Mucosa of stomach (tissue), 1 donor: ENCODE measurements around the gene GLDC.
"Not testable (repeated sequence)": the region's sequence is repeated elsewhere in the genome, so short reads cannot be mapped to it uniquely, and the experiment has no call there.

Experiments
- H3K27me3 ChIP-seq: one replicate; pipeline ENCODE4 v1.7.0; 2013; ENCODE audit warnings: mild to moderate bottlenecking, low read length; ENCODE audit not compliant: control insufficient read depth, insufficient read depth
- H3K36me3 ChIP-seq: one replicate; pipeline ENCODE4 v1.7.0; 2013; ENCODE audit warnings: low read length; ENCODE audit not compliant: control insufficient read depth, insufficient read depth
- H3K4me1 ChIP-seq: one replicate; pipeline ENCODE4 v1.7.0; 2013; ENCODE audit warnings: mild to moderate bottlenecking, low read length; ENCODE audit not compliant: control insufficient read depth, insufficient read depth
- H3K4me3 ChIP-seq: one replicate; pipeline ENCODE4 v1.7.0; 2013; ENCODE audit warnings: low read length
- H3K9ac ChIP-seq: one replicate; pipeline ENCODE4 v1.7.0; 2013; ENCODE audit warnings: mild to moderate bottlenecking, low read length, moderate library complexity
- H3K9me3 ChIP-seq: one replicate; pipeline ENCODE4 v1.7.0; 2013; ENCODE audit warnings: mild to moderate bottlenecking, low read length, moderate library complexity; ENCODE audit not compliant: control insufficient read depth
- donor health status: Pancreatic carcinoma.

Gene GLDC

DNA sequence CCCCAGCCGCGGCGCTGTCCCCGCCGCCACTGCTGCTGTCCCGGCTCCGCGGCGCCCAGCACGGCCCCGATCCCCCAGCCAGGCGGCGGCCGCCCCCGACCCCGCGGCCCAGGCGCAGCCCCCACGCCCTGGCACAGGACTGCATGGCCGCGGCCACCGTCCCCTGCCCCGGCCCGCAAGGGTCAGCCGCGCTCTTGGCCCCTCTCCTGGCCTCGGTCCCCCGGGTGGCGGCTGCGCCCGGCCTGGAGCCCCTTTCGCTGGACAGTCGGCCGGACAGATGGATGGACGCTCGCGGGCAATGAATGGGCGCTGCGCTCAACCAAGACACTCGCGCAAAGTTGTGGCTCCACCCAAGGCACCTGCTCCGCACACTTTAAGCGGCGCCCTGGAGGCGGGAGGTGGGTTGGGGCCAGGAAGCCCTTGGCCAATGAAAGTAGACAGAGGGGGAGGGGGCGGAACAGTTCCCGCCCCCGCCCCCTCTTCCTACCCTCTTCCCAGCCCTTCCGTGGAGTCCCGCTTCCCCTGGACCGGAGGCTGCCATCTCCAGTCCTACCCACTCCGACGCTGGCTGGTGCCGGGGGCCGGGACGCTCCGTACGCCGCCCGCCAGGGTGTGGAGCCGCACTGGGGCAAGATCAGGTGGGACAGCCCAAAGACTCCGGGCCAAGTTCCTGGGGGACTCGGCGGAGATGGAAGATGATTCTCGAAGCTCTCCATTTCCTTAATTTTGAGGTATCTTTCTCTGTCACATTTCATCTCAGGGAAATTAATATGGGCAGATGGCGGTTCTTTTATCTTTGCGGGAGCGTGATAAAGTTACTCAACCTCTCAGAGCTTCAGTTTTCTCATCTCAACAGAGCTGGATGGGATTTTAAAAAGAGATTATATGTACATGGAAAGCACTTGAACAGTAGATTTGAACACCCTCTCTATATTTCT lies at the start of gene GLDC:
Gene GLDC, minus strand, starts transcription at position 375 of the 938 bp plus-strand sequence. Its CDS starts 230 bp downstream, at position 145.
- peaks cover 9% of the 10 kb centered on the region for H3K4me1 ChIP-seq
- no peaks in the 10 kb centered on the region for H3K9me3 ChIP-seq
- H3K4me3 ChIP-seq = peak within 1 kb of the TSS; percentile 19
- peaks cover 41% of the 10 kb centered on the region for H3K27me3 ChIP-seq
- H3K9ac ChIP-seq = no peak within 1 kb of the TSS
- H3K36me3 ChIP-seq = no peaks in the 10 kb centered on the region

DNA sequence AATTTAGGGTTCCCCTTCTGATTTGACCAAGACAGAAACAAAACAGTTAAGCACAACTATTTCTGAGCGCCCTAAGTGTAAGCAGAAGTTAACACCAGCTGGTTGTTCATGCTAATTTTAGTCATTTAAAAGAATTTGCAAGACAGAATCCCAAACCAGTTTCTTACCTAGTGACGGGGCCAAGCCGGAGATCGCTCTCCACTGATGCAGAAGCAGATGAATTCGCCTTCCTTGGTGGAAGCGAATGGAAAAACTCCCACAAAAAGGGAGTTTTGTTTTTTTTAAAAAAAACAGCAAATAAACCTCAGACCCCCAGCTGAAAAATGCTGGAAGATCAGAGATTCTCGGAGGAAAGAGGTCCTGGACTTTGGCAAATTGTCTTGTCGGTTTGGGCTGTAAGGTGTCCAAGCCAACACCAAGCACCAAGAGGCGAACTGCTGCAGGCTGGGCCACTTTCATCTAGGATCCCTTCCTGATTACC lies 47.4 kb upstream of the GLDC start:
- Histone ChIP-seq H3K27me3 (no peaks in the 10 kb centered on the region), H3K36me3 (no peaks in the 10 kb centered on the region), H3K9ac (no peak overlapping the region), H3K4me3 (no peak overlapping the region), H3K4me1 (peaks cover 5% of the 10 kb centered on the region), H3K9me3 (no peaks in the 10 kb centered on the region)

DNA sequence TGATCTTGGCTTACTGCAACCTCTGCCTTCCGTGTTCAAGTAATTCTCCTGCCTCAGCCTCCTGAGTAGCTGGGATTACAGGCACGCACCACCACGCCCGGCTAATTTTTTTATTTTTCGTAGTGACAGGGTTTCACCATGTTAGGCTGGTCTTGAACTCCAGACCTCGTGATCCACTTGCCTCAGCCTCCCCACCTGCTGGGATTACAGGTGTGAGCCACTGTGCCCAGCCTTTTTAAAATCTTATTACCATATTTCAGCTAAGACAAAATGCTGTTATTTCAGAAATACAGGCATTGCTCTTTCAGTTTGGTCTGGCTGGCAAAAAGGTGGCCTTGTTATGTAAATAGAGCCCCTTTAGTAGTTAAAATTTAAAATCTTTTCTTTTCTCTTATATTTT lies 46.9 kb upstream of the GLDC start:
- Histone ChIP-seq H3K4me1 (peaks cover 5% of the 10 kb centered on the region), H3K27me3 (no peaks in the 10 kb centered on the region), H3K4me3 (no peak overlapping the region), H3K9me3 (no peaks in the 10 kb centered on the region), H3K9ac (no peak overlapping the region), H3K36me3 (no peaks in the 10 kb centered on the region)

DNA sequence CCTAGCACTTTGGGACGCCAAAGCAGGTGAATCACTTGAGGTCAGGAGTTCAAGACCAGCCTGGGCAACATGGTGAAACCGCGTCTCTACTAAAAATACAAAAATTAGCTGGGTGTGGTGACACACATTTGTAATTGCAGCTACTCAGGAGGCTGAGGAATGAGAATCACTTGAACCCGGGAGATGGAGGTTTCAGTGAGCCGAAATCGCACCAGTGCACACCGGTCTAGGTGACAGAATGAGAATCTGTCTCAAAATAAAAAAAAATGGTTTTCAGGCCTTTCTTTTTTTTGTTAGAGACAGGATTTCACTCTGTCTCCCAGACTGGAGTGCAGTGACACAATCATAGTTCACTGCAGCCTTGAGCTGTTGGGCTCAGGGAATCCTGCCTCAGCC lies 45.1 kb upstream of the GLDC start:
- H3K27me3 ChIP-seq, H3K4me1 ChIP-seq, H3K9ac ChIP-seq, H3K9me3 ChIP-seq, H3K4me3 ChIP-seq, H3K36me3 ChIP-seq: not testable (repeated sequence)

DNA sequence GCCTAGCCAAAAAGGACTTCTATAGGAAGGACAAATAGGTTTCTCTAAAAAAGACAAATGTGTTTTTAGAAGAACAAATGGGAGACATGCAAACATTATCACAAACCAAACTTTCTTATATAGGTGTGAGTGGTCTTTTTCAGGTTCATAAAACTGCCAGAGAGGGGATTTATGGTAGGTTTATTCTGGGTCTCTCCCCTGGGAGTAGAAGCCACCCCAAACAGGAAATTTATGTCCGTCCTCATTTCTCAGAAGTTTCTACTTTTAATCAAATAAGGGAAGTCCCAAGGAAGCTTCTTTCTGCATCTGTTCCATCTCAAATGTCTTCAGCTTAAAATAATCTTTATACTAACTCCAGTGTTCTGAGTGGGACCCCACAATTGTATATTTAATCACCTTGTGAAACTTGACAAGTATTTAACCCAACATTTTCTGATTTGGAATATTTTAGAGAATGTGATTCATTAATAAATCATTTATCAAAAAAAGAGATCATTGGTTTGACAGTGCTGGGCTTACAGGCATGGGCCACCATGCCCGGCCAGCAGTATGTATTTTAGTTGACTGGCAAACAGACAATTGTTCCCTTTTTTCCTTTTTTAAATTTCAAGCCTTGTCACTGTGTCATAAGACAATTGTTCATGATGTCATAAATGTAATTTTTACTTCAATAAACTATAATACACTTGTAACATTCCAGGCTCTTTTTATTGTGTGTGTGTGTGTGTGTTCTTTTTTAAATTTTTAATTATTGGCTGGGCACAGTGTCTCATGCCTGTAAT lies 44.6 kb upstream of the GLDC start:
- Histone ChIP-seq H3K36me3 (no peaks in the 10 kb centered on the region), H3K27me3 (no peaks in the 10 kb centered on the region), H3K9ac (no peak overlapping the region), H3K9me3 (no peaks in the 10 kb centered on the region), H3K4me3 (no peak overlapping the region), H3K4me1 (no peaks in the 10 kb centered on the region)

DNA sequence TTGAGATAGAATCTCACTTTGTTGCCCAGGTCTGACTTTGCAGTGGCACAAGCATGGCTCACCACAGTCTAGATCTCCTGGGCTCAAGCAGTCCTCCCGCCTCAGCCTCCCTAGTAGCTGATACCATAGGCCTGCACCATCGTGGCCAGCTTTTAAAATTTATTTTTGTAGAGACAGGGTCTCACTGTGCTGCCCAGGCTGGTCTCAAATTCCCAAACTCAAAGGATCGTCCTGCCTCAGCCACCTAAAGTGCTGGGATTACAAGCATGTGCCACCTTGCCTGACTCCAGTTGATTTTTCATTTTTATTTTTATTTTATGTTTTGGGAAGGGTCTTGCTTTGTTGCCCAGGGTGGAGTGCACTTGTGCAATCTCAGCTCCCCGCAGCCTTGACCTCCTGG lies 41.7 kb upstream of the GLDC start:
- Histone ChIP-seq H3K4me3 (no peak overlapping the region), H3K4me1 (peaks cover 5% of the 10 kb centered on the region), H3K9me3 (no peaks in the 10 kb centered on the region)

DNA sequence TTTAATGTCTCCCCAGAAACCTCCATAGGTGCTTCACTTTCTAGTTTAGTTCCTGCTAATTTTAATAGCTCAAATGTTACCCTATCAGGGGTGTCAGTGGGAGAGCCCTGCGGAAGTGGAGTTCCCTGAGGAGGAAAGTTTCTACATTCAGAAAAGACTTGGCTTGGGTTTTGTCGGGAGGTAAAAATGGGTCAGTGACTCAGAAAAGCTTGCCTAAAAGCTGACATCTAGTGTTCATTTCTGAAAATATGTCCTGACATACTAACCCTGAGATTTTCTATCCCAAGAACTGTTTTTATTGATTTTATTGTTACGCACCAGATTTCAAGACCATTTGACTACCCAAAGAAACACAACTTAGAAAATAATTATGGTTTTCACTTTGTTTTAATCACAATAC lies 40.9 kb upstream of the GLDC start:
- H3K27me3 ChIP-seq = no peaks in the 10 kb centered on the region
- no peak overlapping the region for H3K4me3 ChIP-seq
- H3K36me3 ChIP-seq = no peaks in the 10 kb centered on the region
- H3K9me3 ChIP-seq = no peaks in the 10 kb centered on the region
- peaks cover 5% of the 10 kb centered on the region for H3K4me1 ChIP-seq
- no peak overlapping the region for H3K9ac ChIP-seq

More for the DNA sequence above, 41.7 kb upstream of the GLDC start:
- Histone ChIP-seq H3K9ac (no peak overlapping the region), H3K36me3 (no peaks in the 10 kb centered on the region), H3K27me3 (no peaks in the 10 kb centered on the region)

DNA sequence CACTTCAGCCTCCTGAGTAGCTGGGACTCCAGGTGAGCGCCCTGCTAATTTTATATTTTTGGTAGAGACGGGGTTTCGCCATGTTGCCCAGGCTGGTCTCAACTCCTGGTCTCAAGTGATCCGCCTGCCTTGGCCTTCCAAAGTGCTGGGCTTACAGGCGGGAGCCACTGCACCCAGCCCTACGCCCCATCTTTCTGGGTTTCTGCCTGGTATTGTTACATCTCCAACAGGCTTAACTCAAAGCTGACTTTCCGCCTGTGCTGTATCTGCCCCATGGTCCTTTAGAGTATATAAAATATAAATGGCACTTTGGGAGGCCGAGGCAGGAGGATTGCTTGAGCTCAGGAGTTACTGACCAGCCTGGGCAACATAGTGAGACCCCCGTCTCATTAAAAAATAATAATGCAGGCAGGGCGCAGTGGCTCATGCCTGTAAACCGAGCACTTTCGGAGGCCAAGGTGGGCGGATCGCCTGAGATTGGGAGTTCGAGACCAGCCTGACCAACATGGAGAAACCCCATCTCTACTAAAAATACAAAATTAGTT lies 36.5 kb upstream of the GLDC start:
- Histone ChIP-seq H3K9ac (peak overlapping the region; percentile 96), H3K36me3 (no peaks in the 10 kb centered on the region), H3K4me3 (peak overlapping the region; percentile 93), H3K9me3 (no peaks in the 10 kb centered on the region), H3K27me3 (no peaks in the 10 kb centered on the region), H3K4me1 (peaks cover 5% of the 10 kb centered on the region)

DNA sequence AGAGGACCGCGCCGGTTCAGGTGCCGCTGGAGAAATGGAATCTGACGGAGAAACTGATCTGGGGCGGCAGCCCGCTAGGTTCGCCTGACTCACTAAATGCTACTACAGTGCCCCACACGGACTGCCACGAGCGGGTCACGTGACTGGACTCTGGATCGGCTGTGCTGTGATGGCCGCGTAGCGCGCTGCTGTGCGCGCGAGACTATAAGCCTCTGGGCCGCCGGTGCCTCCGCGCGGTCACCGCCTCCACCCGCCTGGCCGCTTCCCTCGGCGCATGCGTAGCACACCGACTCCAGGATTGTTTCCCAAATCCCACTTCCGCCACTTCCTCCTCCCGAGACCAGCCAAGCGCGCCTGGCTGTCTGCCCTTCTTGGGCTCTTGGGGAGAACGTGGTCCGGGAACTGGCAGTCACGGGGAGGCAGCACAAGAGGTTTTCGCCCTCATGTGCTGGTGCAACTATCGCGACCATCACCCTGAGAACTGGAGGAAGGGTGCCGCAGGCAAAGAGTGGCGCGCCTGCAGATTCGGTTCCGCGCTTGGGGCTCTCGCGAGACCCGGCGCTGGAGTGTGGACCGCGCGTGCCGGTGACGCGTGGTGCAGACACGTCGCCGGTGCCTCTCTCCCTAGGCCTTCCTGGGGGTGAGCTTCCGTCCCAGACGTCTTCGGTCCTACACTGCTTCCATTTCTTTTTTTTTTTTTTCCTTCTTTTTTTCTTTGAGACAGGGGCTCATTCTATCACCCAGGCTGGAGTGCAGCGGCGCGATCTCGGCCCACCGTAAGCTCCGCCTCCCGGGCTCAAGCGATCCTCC lies 35.8 kb upstream of the GLDC start:
- Histone ChIP-seq H3K9me3 (no peaks in the 10 kb centered on the region), H3K27me3 (no peaks in the 10 kb centered on the region), H3K36me3 (no peaks in the 10 kb centered on the region), H3K4me1 (peaks cover 5% of the 10 kb centered on the region), H3K4me3 (peak overlapping the region; percentile 93), H3K9ac (peak overlapping the region; percentile 96)

DNA sequence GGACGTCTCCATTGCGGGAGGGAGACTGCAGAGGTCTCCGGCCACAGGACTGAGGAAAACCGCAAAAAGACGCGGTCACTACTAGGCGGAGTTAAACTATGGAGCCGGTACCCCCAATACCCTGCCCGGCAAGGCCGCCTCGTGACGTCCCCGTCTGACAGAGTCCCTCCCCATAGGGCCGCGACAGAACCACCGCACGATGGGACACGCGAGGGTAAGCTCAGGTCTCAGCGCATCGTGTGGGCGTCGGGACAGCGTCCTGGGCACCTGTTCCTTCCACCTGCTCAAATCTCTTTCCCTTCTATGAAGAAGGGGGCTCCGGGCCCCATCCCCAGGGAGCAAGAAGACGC lies 35.2 kb upstream of the GLDC start:
- H3K9me3 ChIP-seq = no peaks in the 10 kb centered on the region
- H3K9ac ChIP-seq = peak overlapping the region; percentile 96
- H3K4me1 ChIP-seq = peaks cover 5% of the 10 kb centered on the region
- H3K4me3 ChIP-seq = peak overlapping the region; percentile 93
- H3K36me3 ChIP-seq = no peaks in the 10 kb centered on the region
- H3K27me3 ChIP-seq = no peaks in the 10 kb centered on the region

DNA sequence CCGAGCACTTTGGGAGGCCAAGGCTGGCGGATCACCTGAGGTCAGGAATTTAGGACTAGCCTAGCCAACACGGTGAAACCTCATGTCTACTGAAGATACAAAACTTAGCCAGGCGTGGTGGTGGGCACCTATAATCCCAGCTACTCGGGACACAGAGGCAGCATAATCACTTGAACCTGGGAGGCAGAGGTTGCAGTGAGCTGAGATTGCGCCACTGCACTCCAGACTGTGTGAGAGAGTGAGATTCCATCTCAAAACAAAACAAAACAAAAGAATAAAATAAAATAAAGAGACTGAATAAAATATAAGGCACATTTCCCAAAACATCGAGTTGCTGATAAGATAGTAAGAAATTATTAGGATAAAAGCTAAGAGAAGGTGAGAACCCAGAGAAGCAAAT lies 32.3 kb upstream of the GLDC start:
- no peaks in the 10 kb centered on the region for H3K36me3 ChIP-seq
- H3K4me3 ChIP-seq = no peak overlapping the region
- H3K4me1 ChIP-seq = peaks cover 10% of the 10 kb centered on the region
- H3K27me3 ChIP-seq = no peaks in the 10 kb centered on the region
- no peak overlapping the region for H3K9ac ChIP-seq
- H3K9me3 ChIP-seq = no peaks in the 10 kb centered on the region
